Fibroblast of lung (primary cell): Measurements from ENCODE around the gene PYGB. TPM values are rescaled to one million over a fixed set of nuclear protein-coding genes. Genes with fewer than 3 reads are reported as not detected.

ENCODE experiments used
- DNase-seq, 2 donors: peaks; one replicate each; pipeline versions ENCODE4 v3.0.0 to v3.0.0-alpha.2; 2010; ENCODE audit warnings: low read depth in 2 of 2
- H2AFZ ChIP-seq: 2 replicates; pipeline ENCODE4 v1.5.1; 2012; ENCODE audit warnings: low read length, control low read depth, inconsistent platforms
- H3K27ac ChIP-seq: 2 replicates; pipeline ENCODE4 v1.5.1; 2011; ENCODE audit warnings: low read length, control low read depth; ENCODE audit not compliant: insufficient read depth
- H3K27me3 ChIP-seq: 2 replicates; pipeline ENCODE4 v1.5.1; 2011; ENCODE audit warnings: mild to moderate bottlenecking, low read length; ENCODE audit not compliant: control insufficient read depth, insufficient read depth
- H3K36me3 ChIP-seq: 2 replicates; pipeline ENCODE4 v1.5.1; 2011; ENCODE audit warnings: low read length; ENCODE audit not compliant: control insufficient read depth, insufficient read depth
- H3K4me1 ChIP-seq: 2 replicates; pipeline ENCODE4 v1.5.1; 2011; ENCODE audit warnings: low read length; ENCODE audit not compliant: control insufficient read depth, insufficient read depth; ENCODE audit errors: extremely low read depth
- H3K4me2 ChIP-seq: 2 replicates; pipeline ENCODE4 v1.5.1; 2011; ENCODE audit warnings: low read length, control low read depth; ENCODE audit not compliant: insufficient read depth; ENCODE audit errors: extremely low read depth
- H3K4me3 ChIP-seq, 4 experiments: fragments of 200-600 bp in 1 of 4; sonication (generic) in 1 of 4; replicated peaks in 1 of 4; 2 replicates each; pipeline ENCODE4 v1.5.1; 2011 to 2016; ENCODE audit warnings: low read length in 4 of 4, low read depth in 3 of 4, mild to moderate bottlenecking in 3 of 4, control low read depth in 2 of 4, inconsistent platforms in 1 of 4, mixed read lengths in 1 of 4; ENCODE audit not compliant: insufficient read depth in 1 of 4; ENCODE audit errors: control extremely low read depth in 1 of 4
- H3K79me2 ChIP-seq: 2 replicates; pipeline ENCODE4 v1.5.1; 2012; ENCODE audit warnings: mild to moderate bottlenecking, low read length, inconsistent platforms; ENCODE audit not compliant: control insufficient read depth, insufficient read depth
- H3K9ac ChIP-seq: 2 replicates; pipeline ENCODE4 v1.5.1; 2011; ENCODE audit warnings: mild to moderate bottlenecking, low read length, control low read depth; ENCODE audit not compliant: insufficient read depth
- H3K9me3 ChIP-seq: 2 replicates; pipeline ENCODE4 v1.5.1; 2012; ENCODE audit warnings: low read depth, low read length; ENCODE audit not compliant: control insufficient read depth, insufficient read depth
- H4K20me1 ChIP-seq: 2 replicates; pipeline ENCODE4 v1.5.1; 2011; ENCODE audit warnings: low read length; ENCODE audit not compliant: control insufficient read depth, insufficient read depth; ENCODE audit errors: extremely low read depth
- EZH2 ChIP-seq: IDR thresholded peaks from 2 replicates; pipeline ENCODE4 v1.5.1; 2012; ENCODE audit warnings: low read length, control low read depth, mild to moderate bottlenecking; ENCODE audit errors: missing control alignments
- polyA plus RNA-seq, 2 donors: library from polyadenylated mRNA; depleted of rRNA in 1 of 2; stranded (reverse) in 1 of 2; unstranded in 1 of 2; fragments of >200 nt; gene quantifications; 2 replicates each; pipeline ENCODE4 v1.2.1, GENCODE V29; 2011 to 2012; ENCODE audit warnings: missing spikeins in 1 of 2
- total RNA-seq: library from RNA; depleted of rRNA; stranded (reverse); fragments of >200 nt; gene quantifications from 2 replicates; pipeline ENCODE4 v1.2.1, GENCODE V29; 2014
- TF ChIP-seq, protein P1 (sequence below), 2 donors: IDR thresholded peaks in 1 of 2; conservative IDR thresholded peaks in 1 of 2; 1 replicate in 1 of 2; 2 replicates in 1 of 2; pipeline ENCODE4 v1.5.1; 2011 to 2012; ENCODE audit warnings: low read length in 2 of 2, control low read depth in 1 of 2, inconsistent platforms in 1 of 2, low read depth in 1 of 2, mild to moderate bottlenecking in 1 of 2

PYGB gene
- total and polyA plus RNA-seq, 2 donors (not counting 1 experiment from before 2014, with no cell fraction given) = 37.0 to 89.5 TPM

DNA sequence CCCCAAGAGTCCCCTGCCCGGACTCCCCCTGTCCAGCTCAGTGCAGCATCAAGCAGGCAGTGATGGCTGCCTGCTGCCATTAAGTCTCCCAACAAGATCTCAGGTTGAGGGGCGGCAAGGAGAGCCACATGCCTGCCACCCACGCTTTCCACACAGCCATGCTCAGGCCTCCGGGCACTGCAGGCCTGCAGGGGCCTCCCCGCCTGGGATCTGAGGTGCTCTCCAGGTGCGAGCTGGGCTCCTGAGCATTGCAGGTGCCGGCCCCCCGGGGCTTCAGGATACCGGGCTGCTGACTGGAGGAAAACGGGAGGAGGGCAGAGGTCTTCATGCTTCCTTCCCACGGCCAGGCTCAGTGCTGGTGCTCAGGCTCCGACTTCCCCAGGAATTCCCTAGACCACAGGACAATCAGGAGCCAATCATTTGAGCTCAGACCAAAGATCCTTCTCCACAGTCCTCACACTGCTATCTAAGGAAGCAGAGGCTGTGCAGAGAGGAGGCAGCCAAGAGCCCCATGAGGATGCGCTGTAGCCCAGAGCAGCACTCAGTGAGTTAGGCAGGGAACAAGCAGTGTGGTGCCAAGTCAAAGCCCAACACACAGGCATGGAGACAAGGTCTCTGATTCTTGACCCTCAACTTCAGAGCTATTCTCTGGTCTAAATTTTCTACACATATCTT is 52.7 kb downstream of the PYGB start:
- Histone ChIP-seq H4K20me1 (no peaks in the 10 kb centered on the region), H3K4me2 (no peak overlapping the region), H3K79me2 (no peaks in the 10 kb centered on the region), H2AFZ (no peak overlapping the region), H3K4me3 (no peak overlapping the region), H3K9ac (no peak overlapping the region), H3K27me3 (no peaks in the 10 kb centered on the region), H3K4me1 (peaks cover 14% of the 10 kb centered on the region), H3K27ac (no peak overlapping the region), H3K9me3 (no peaks in the 10 kb centered on the region), H3K36me3 (peaks cover 19% of the 10 kb centered on the region)
- TF ChIP-seq, protein P1, sequence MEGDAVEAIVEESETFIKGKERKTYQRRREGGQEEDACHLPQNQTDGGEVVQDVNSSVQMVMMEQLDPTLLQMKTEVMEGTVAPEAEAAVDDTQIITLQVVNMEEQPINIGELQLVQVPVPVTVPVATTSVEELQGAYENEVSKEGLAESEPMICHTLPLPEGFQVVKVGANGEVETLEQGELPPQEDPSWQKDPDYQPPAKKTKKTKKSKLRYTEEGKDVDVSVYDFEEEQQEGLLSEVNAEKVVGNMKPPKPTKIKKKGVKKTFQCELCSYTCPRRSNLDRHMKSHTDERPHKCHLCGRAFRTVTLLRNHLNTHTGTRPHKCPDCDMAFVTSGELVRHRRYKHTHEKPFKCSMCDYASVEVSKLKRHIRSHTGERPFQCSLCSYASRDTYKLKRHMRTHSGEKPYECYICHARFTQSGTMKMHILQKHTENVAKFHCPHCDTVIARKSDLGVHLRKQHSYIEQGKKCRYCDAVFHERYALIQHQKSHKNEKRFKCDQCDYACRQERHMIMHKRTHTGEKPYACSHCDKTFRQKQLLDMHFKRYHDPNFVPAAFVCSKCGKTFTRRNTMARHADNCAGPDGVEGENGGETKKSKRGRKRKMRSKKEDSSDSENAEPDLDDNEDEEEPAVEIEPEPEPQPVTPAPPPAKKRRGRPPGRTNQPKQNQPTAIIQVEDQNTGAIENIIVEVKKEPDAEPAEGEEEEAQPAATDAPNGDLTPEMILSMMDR (conservative IDR thresholded peaks at IDR 0.05 in 1 of 2, IDR thresholded peaks at IDR 0.05 in 1 of 2; ENCODE audit: low read depth in 1 of 2, low read length in 2 of 2) = peak in 1 of 2 donors; percentile 13
- TF ChIP-seq EZH2 = no peak
- DNase-seq = peak in 1 of 2 donors; percentile 34

DNA sequence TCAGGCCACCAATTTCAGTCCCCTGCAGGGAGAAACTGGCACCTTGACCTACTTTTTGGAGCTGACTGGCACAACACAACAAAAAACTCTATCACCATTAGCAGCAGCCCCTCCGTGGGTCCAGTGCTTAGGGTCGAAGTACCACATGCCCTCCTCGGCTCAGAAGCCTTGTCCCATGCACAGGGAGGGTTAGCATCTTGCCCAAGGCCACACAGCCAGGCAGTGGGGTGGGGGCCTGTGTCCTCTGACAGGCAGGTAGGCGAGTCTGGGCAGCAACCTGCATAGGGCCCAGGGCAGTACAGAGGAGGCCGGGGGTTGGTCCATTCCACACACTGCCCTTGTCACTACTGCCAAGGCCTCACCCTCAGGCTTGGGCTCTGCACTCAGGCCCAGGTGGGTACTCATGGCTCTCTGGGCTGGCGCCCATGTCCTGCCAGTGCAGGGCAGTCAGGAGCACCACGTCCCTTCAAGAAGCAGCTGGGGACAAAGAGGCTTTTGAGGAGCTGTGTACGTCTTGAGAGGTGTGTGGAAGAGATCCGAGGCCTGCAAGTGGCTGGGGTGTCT is 53.6 kb downstream of the PYGB start:
- Histone ChIP-seq H3K9ac (no peak overlapping the region), H3K27ac (no peak overlapping the region), H3K9me3 (no peaks in the 10 kb centered on the region), H3K4me2 (no peak overlapping the region), H4K20me1 (no peaks in the 10 kb centered on the region), H3K27me3 (no peaks in the 10 kb centered on the region), H2AFZ (no peak overlapping the region), H3K36me3 (peaks cover 19% of the 10 kb centered on the region), H3K79me2 (no peaks in the 10 kb centered on the region), H3K4me1 (peaks cover 10% of the 10 kb centered on the region), H3K4me3 (no peak overlapping the region)
- no peak for DNase-seq
- TF ChIP-seq, protein P1 (conservative IDR thresholded peaks at IDR 0.05 in 1 of 2, IDR thresholded peaks at IDR 0.05 in 1 of 2; ENCODE audit: low read depth in 1 of 2, low read length in 2 of 2) = no peak
- no peak for TF ChIP-seq EZH2

DNA sequence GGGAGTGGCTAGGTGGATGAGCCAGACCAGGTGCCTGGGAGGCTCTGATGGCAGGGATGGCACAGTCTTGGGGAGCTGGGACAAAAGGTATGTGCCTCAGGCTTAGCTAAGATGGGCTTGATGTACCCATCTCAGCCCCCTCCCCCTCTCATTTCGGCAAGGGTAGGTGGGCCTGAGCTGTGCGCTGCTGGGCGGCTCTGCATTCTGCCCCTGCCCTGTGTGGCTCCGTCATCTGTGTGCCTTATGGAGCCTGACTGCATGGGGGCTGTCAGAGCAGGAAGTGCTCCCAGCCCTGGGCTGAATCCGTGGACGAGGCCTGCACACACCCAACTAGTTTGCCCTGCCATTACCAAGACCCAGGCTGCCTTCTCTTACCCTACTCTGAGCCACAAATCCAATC is 54.7 kb downstream of the PYGB start:
- Histone ChIP-seq H3K4me2 (no peak overlapping the region), H3K4me1 (peaks cover 10% of the 10 kb centered on the region), H2AFZ (no peak overlapping the region), H3K9ac (no peak overlapping the region), H3K36me3 (peaks cover 19% of the 10 kb centered on the region), H3K79me2 (no peaks in the 10 kb centered on the region), H3K9me3 (no peaks in the 10 kb centered on the region), H3K27ac (no peak overlapping the region), H3K27me3 (no peaks in the 10 kb centered on the region), H4K20me1 (no peaks in the 10 kb centered on the region), H3K4me3 (no peak overlapping the region)
- TF ChIP-seq EZH2 = no peak
- TF ChIP-seq, protein P1 (conservative IDR thresholded peaks at IDR 0.05 in 1 of 2, IDR thresholded peaks at IDR 0.05 in 1 of 2; ENCODE audit: low read depth in 1 of 2, low read length in 2 of 2) = no peak
- no peak for DNase-seq
